K562 (cell line): ENCODE results near the gene IMMP2L. TPM values are rescaled to one million over a fixed set of nuclear protein-coding genes. Genes with fewer than 3 reads are reported as not detected.

Experiments used
- ATAC-seq: fragments of 200-7000 bp; cut with Tn5 transposase; 3 replicates; pipeline ENCODE4 v1.9.1; 2020; ENCODE audit warnings: moderate library complexity
- BruUV-seq: library from RNA; stranded (reverse); fragments of 400-500 nt; replicated peaks from 2 replicates; lab custom pipeline; 2021; lab: Mats Ljungman, UMichigan
- CTCF ChIA-PET: fragments of 300-600 bp; formaldehyde crosslinking; extraction: SDS; loops from one replicate; lab custom pipeline; 2021; ENCODE audit warnings: low intra/inter-chr PET ratio; lab: Yijun Ruan, JAX
- POLR2A ChIA-PET: fragments of 300-600, 350-650 bp; sonication (Branson Sonifier 250); formaldehyde crosslinking; extraction: SDS; loops from one replicate; lab custom pipeline; 2021; ENCODE audit warnings: antibody characterized with exemption, inconsistent platforms; lab: Yijun Ruan, JAX
- DNase-seq, 4 experiments: peaks; one replicate each; pipeline versions ENCODE4 v3.0.0 to v3.0.0-alpha.2; 2011 to 2018; ENCODE audit warnings: low spot score in 3 of 4, mixed read lengths in 3 of 4; ENCODE audit errors: extremely low read depth in 1 of 4
- FAIRE-seq: peaks from 2 replicates; lab custom pipeline; 2011; peaks lifted over from hg19 to GRCh38; lab: Jason Lieb, UNC
- H2AFZ ChIP-seq: 2 replicates; pipeline ENCODE4 v1.6.0; 2011; ENCODE audit warnings: low read depth, low read length, control low read depth, inconsistent platforms
- H3K27ac ChIP-seq: fragments of 200-600 bp; 3 replicates; pipeline ENCODE4 v1.8.0; 2011; ENCODE audit warnings: low read depth, mild to moderate bottlenecking, control low read depth, inconsistent platforms, low read length, moderate library complexity, mixed read lengths; ENCODE audit errors: extremely low read depth
- H3K27me3 ChIP-seq, 2 experiments: fragments of 300-600 bp in 1 of 2; 2 replicates in 1 of 2; 3 replicates in 1 of 2; pipeline versions ENCODE4 v1.6.0 to v1.8.0; 2011; ENCODE audit warnings: inconsistent platforms in 2 of 2, low read length in 2 of 2, mild to moderate bottlenecking in 1 of 2, mixed read lengths in 1 of 2, moderate library complexity in 1 of 2; ENCODE audit not compliant: control insufficient read depth in 2 of 2, insufficient read depth in 2 of 2
- H3K36me3 ChIP-seq: fragments of 300-600 bp; 3 replicates; pipeline ENCODE4 v1.8.0; 2011; ENCODE audit warnings: mild to moderate bottlenecking, low read length, inconsistent platforms; ENCODE audit not compliant: control insufficient read depth, insufficient read depth
- H3K4me1 ChIP-seq, 2 experiments: fragments of 200-600 bp in 1 of 2; replicated peaks in 1 of 2; 2 replicates in 1 of 2; 3 replicates in 1 of 2; pipeline versions ENCODE4 v1.5.1 to v1.8.0; 2011; ENCODE audit warnings: inconsistent platforms in 2 of 2, low read length in 2 of 2, mild to moderate bottlenecking in 1 of 2, mixed read lengths in 1 of 2, moderate library complexity in 1 of 2; ENCODE audit not compliant: control insufficient read depth in 2 of 2, insufficient read depth in 2 of 2
- H3K4me2 ChIP-seq: 2 replicates; pipeline ENCODE4 v1.6.1; 2011; ENCODE audit warnings: low read length, control low read depth, inconsistent platforms, mixed read lengths; ENCODE audit not compliant: insufficient read depth
- H3K4me3 ChIP-seq: fragments of 200-600 bp; sonication (generic), shearing (Covaris generic); 2 replicates; pipeline ENCODE4 v1.5.1; 2016; ENCODE audit warnings: control low read depth, inconsistent platforms
- H3K79me2 ChIP-seq: fragments of 200-600 bp; 3 replicates; pipeline ENCODE4 v1.8.0; 2011; ENCODE audit warnings: low read length, inconsistent platforms; ENCODE audit not compliant: control insufficient read depth, insufficient read depth
- H3K9ac ChIP-seq, 2 experiments: 2 replicates each; pipeline versions ENCODE4 v1.6.0 to v1.6.1; 2011; ENCODE audit warnings: low read depth in 2 of 2, low read length in 2 of 2, control low read depth in 1 of 2, inconsistent platforms in 1 of 2, mild to moderate bottlenecking in 1 of 2, mixed read lengths in 1 of 2; ENCODE audit not compliant: insufficient read depth in 1 of 2
- H3K9me1 ChIP-seq: one replicate; pipeline ENCODE4 v1.6.0; 2011; ENCODE audit warnings: inconsistent platforms, mild to moderate bottlenecking, low read length, moderate library complexity; ENCODE audit not compliant: control insufficient read depth, insufficient read depth
- H3K9me3 ChIP-seq: replicated peaks from 2 replicates; pipeline ENCODE4 v1.5.1; 2011; ENCODE audit warnings: low read depth, low read length, inconsistent platforms; ENCODE audit not compliant: control insufficient read depth, insufficient read depth
- H4K20me1 ChIP-seq: replicated peaks from 2 replicates; pipeline ENCODE4 v1.6.1; 2011; ENCODE audit warnings: low read length, inconsistent platforms, mixed read lengths; ENCODE audit not compliant: control insufficient read depth, insufficient read depth
- CSDE1 ChIP-seq, 2 experiments: fragments of 450-650 bp; IDR thresholded peaks; 2 replicates each; pipeline ENCODE4 v1.6.1; 2016; ENCODE audit warnings: mild to moderate bottlenecking in 1 of 2
- HDAC2 ChIP-seq: fragments of 450-650 bp; IDR thresholded peaks from 2 replicates; pipeline ENCODE4 v1.6.1; 2016; ENCODE audit warnings: mild to moderate bottlenecking
- KDM2B ChIP-seq: fragments of 250-450 bp; sonication (Bioruptor Pico); IDR thresholded peaks from 2 replicates; pipeline ENCODE4 v1.8.0; 2021; ENCODE audit warnings: mild to moderate bottlenecking, moderate library complexity
- NCOR1 ChIP-seq: fragments of 450-650 bp; IDR thresholded peaks from 2 replicates; pipeline ENCODE4 v1.6.1; 2016; ENCODE audit warnings: mild to moderate bottlenecking, moderate library complexity
- NFE2 ChIP-seq: IDR thresholded peaks from 2 replicates; pipeline ENCODE4 v1.6.1; 2014; ENCODE audit warnings: antibody characterized with exemption, low read depth
- NONO ChIP-seq, 2 experiments: fragments of 200-400 bp in 1 of 2; fragments of 450-650 bp in 1 of 2; formaldehyde crosslinking in 1 of 2; IDR thresholded peaks; 2 replicates each; pipeline ENCODE4 v1.6.1; 2017; ENCODE audit warnings: low read depth in 2 of 2, mild to moderate bottlenecking in 2 of 2, moderate library complexity in 2 of 2, low read length in 1 of 2
- PCBP1 ChIP-seq: fragments of 200-400 bp; formaldehyde crosslinking; IDR thresholded peaks from 2 replicates; pipeline ENCODE4 v1.6.1; 2018; ENCODE audit warnings: mild to moderate bottlenecking, low read depth, low read length; ENCODE audit not compliant: poor library complexity, severe bottlenecking
- RERE ChIP-seq: sonication (generic); formaldehyde crosslinking; IDR thresholded peaks from 2 replicates; pipeline ENCODE4 v1.8.0; 2023; ENCODE audit warnings: missing genetic modification reagents, mild to moderate bottlenecking, borderline replicate concordance
- ZBTB2 ChIP-seq: fragments of 450-650 bp; IDR thresholded peaks from 2 replicates; pipeline ENCODE4 v1.6.1; 2016; ENCODE audit warnings: antibody characterized with exemption
- ZNF316 ChIP-seq: fragments of 450-650 bp; IDR thresholded peaks from 2 replicates; pipeline ENCODE4 v1.6.1; 2016
- ZNF347 ChIP-seq: fragments of 450-650 bp; formaldehyde crosslinking; IDR thresholded peaks from 2 replicates; pipeline ENCODE4 v1.4.0; 2020; ENCODE audit warnings: low read depth, mild to moderate bottlenecking, moderate library complexity
- ZNF77 ChIP-seq: fragments of 250-450 bp; sonication (Bioruptor Pico); IDR thresholded peaks from 2 replicates; pipeline ENCODE4 v1.5.0; 2020
- WGBS: fragments of 100-300 bp; shearing (Covaris generic); methylation state at CpG from one replicate; pipeline ENCODE4 v1.1.6; 2016; ENCODE audit warnings: low coverage, mixed read lengths; ENCODE audit not compliant: insufficient coverage; ENCODE audit errors: missing lambda C conversion rate; 5-methylcytosine and 5-hydroxymethylcytosine counted together
- in situ Hi-C: fragments of 300-500 bp; cut with MboI; formaldehyde crosslinking; loops from 4 replicates; pipeline ENCODE4 v1.15.0; 2018; ENCODE audit warnings: inconsistent platforms, mixed read lengths
- intact Hi-C: fragments of 100-400 bp; cut with micrococcal nuclease; formaldehyde crosslinking; loops from 2 replicates; pipeline ENCODE4 v1.14.2; 2022
- polyA plus RNA-seq, 8 experiments: library from polyadenylated mRNA; depleted of rRNA in 4 of 8; stranded (reverse) in 5 of 8; unstranded in 3 of 8; fragments of >200 nt; fragmentation: Nextera tagmentation in 2 of 8; fragmentation: Illumina TruSeq in 1 of 8; extraction: Ambion mirVana in 2 of 8; extraction: Trizol in 1 of 8; gene quantifications; 2 replicates each; pipeline versions ENCODE4 v1.2.1 to v1.2.3, GENCODE V29; 2011 to 2014; ENCODE audit warnings: inconsistent platforms in 1 of 8, missing spikeins in 1 of 8
- total RNA-seq, 7 experiments: library from RNA; depleted of rRNA in 6 of 7; stranded (reverse); fragments of >200 nt in 6 of 7; fragmentation: Illumina TruSeq in 2 of 7; extraction: Trizol in 2 of 7; gene quantifications; 2 replicates each; pipeline versions ENCODE4 v1.2.1 to v1.2.3, GENCODE V29; 2011 to 2021; ENCODE audit warnings: low replicate concordance in 1 of 7

The IMMP2L gene
- total and polyA plus RNA-seq, 9 of the 15 experiments (the other 6 are each of a cell fraction or from before 2014, with no cell fraction given): 29.7 to 116 (median 53.0) TPM

GRCh38 chr7:111029141-111029572 lies 533.1 kb downstream of the IMMP2L start:
- no TSS peak for BruUV-seq
- Histone ChIP-seq H3K79me2 (no peaks in the 10 kb centered on the region), H3K9ac (no peak overlapping the region), H3K9me1 (no peaks in the 10 kb centered on the region), H4K20me1 (no peaks in the 10 kb centered on the region), H3K4me2 (no peak overlapping the region), H3K27me3 (no peaks in the 10 kb centered on the region), H3K4me3 (no peak overlapping the region), H3K9me3 (no peaks in the 10 kb centered on the region), H3K27ac (no peak overlapping the region), H3K36me3 (no peaks in the 10 kb centered on the region), H3K4me1 (no peaks in the 10 kb centered on the region), H2AFZ (no peak overlapping the region)
- FAIRE-seq: peak; percentile 29
- no peak for DNase-seq
- TF ChIP-seq KDM2B (CRISPR knock-in tag) (no peak), CSDE1 (IDR thresholded peaks at IDR 0.05) (no peak), NONO (IDR thresholded peaks at IDR 0.05; ENCODE audit: low read depth in 2 of 2, low read length in 1 of 2) (no peak), ZNF77 (no peak), RERE (CRISPR knock-in tag) (no peak), NCOR1 (no peak), ZBTB2 (no peak), NFE2 (no peak), ZNF316 (no peak), ZNF347 (CRISPR knock-in tag) (no peak), HDAC2 (no peak), PCBP1 (no peak)
- ChIA-PET CTCF (no interaction called here), POLR2A (interaction anchor here (0.8 to 1.1 kb wide), 2 partner anchors 10 to 532 kb away, joined by 3 read pairs; no protein-coding TSS in a partner anchor)
- WGBS: 40% methylated on average over 1 of the region's 1 CpG
- in situ Hi-C loops (no loop called here), intact Hi-C loops (no loop called here)
- peak; percentile 39; the same call in 1 of the 3 replicates for ATAC-seq
